GM18867 (cell line): ENCODE results near the gene OSMR.

Source experiments
- ATAC-seq: cut with Tn5 transposase; IDR thresholded peaks from one replicate; pipeline ENCODE4 v1.9.1; 2021; ENCODE audit warnings: mild to moderate bottlenecking, moderate library complexity; ENCODE audit not compliant: unreplicated experiment

Gene OSMR

GRCh38 chr5:38871058-38871605, 25.3 kb downstream of the OSMR start:
- ATAC-seq: no peak

- ATAC-seq: no peak
These were observed 26.2 kb downstream of the OSMR start for GRCh38 chr5:38871790-38872551.

DNA sequence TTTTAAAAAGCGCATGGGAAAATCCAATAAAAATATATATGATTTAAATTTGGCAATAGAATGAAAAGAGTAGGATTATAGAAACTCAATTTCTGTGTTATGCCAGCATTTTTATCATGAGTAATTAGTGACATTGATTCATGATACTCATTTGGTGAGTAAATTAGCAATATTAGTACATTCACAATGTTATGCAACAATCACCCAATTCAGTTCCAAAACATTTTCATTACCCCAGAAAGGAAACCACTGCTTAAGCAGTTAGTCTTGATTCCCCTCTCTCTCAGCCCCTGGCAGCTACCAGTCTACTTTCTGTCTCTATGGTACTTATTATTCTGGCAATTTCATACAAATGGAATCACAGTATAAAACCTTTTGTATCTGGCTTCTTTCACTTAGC, 27.0 kb downstream of the OSMR start:
- no peak for ATAC-seq

GRCh38 chr5:38874948-38875456, 29.2 kb downstream of the OSMR start:
- no peak for ATAC-seq

DNA sequence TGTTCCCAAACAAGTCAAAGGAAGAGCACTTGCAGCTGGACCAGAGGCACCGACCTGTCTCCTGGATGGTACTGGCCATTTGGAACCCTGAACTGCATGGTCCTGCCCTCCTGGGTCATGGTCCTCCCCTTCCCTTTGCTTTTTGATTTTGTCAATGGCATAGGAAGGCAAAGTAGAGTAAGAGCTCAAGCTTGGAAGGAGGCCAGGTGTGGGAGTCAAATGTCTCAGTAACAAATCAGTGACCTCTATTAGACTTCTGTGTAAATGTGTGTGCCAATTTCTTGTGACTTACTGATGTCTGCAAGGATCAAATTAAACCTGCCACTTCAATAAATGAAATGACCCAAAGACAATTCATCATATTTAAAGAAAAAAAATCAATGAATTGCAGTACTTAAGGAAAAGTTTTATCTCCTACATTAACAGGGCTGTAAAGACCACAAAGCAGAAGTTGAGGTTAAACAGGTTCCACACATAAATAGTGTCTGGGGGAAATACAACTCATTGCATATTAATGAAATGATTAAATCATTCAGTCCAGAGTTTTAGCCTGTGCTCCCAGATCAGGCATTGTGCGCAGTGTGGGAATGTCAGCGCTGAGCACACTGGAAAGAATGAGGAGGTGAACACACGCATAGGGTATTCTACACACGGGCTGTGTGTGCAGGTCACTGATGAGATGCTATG, 32.7 kb downstream of the OSMR start:
- no peak for ATAC-seq

DNA sequence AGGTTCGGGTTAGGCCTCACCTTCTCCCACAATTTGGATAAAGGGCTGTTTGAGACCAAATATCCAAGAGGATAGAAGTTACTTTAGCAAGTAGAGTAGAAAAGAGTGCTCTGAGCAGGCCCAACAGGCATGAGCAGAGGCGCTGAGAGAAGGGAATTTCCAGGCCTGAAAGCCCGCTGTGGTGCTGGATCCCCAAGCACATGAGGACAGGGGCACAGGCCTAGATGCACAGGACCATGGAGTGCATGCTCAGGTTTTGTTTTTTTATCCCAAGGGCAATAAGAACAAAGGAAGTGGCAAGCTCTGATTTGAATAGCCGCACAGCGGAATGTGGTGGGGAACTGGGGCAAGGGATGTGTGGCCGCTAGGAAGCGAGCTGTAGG, 33.3 kb downstream of the OSMR start:
- ATAC-seq: no peak

GRCh38 chr5:38883842-38884241, 38.0 kb downstream of the OSMR start:
- ATAC-seq: no peak

DNA sequence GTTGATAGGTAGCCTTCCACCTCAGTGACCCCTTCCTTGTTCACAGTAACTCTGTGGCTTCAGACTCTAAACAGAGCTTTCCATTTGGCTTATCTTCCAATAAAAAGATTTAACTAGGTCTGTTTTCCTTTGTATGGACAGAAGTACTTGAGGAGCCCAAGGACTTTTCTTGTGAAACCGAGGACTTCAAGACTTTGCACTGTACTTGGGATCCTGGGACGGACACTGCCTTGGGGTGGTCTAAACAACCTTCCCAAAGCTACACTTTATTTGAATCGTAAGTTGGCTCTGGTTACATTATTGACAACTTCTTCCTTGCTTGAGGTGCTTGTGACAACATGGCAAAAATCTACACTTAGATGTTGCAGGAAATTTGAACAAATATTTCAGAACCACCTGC, 39.4 kb downstream of the OSMR start:
- no peak for ATAC-seq

- no peak for ATAC-seq
These were observed 42.2 kb downstream of the OSMR start for GRCh38 chr5:38888041-38888440.

DNA sequence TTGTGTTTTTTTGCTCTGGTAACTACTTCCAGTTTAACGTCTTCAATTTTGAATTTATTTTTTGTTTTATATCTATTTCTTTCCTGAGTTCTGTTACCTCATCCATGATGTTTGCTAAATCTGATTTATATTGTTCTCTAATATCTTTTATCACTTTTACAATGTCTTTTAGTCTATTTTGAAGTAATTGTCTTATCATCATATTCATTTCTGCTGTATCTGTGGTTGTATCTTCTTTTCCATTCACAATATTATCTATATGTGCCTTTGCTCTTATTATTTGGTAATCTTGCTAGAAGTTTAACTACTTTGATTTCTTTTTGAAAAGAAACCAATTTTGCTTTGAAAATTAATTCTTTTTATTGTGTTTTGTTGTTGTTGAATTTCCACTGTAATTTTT, 43.6 kb downstream of the OSMR start:
- no peak for ATAC-seq

DNA sequence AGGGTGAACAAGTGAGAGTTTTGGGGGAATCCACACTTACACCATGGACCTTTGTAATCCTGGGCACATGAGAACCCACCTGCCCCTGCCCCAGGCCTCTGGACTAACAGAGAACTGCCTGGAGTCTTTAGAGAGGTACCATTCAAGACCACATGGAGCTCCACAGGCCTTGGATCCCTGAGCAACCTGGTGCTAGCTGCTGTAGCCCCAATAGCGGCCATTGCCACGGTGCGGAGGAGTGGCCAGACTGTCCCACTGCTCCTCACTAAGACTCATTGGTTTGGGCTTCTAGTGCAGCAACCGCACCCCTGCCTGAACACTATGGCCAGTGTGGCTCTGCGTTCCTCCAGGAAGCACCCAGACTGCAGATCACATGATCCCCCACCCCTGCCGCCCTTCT, 45.8 kb downstream of the OSMR start:
- ATAC-seq: no peak

GRCh38 chr5:38892363-38892762, 46.6 kb downstream of the OSMR start:
- ATAC-seq: no peak

GRCh38 chr5:38896760-38897159, 50.9 kb downstream of the OSMR start:
- ATAC-seq: no peak

GRCh38 chr5:38899936-38900335, 54.1 kb downstream of the OSMR start:
- no peak for ATAC-seq

GRCh38 chr5:38905516-38905915, 59.7 kb downstream of the OSMR start:
- no peak for ATAC-seq

GRCh38 chr5:38906503-38906902, 60.7 kb downstream of the OSMR start:
- no peak for ATAC-seq

DNA sequence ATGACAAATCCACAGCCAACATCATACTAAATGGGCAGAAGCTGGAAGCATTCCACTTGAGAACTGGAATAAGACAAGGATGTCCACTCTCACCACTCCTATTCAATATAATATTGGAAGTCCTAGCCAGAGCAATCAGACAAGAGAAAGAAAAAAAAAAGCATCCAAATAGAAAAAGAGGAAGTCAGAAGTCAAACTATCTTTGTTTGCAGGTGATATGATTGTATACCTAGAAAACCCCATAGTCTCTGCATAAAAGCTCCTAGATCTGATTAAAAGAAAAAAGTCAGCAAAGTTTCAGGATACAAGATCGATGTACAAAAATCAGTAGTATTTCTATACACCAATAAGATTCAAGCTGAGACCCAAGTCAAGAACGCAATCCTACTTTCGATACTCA, 66.1 kb downstream of the OSMR start:
- ATAC-seq: no peak

DNA sequence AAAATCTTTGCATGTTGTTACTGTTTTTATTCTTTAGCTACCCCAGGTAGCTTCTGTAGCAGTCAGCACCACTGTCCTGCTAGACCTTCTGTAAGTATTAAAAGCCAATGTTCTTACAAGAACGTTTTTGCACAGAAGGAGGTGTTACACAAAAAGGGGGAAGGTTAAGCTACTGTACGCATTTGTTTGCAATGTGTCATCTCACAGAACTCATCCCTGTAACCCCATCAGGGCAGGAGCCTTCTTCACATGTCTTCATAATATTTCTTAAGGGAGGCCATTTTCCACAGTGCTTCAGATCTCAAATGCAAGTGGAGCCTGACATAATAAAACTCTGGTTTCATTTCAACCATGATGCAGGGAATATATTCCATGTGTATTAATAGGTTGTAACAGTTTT, 67.9 kb downstream of the OSMR start:
- no peak for ATAC-seq

DNA sequence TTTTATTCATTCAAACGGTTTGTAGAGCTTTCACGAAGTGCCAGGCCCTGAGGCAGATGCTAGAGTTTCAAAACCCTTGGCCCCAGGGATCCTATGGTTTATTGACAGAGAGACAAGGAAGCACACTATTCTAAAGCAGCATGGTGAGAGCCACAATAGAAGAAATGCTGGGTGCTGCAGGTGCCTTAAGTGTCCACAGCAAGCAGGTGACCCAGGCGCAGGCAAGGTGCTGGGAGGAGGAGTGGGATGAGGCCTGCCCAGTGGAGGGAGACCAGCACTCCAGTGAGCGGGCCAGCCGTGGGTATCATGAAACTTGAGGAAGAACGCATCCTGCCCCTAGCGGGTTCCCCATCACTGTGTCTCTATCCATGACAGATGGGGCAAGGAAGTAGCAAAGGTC, 71.0 kb downstream of the OSMR start:
- no peak for ATAC-seq

- ATAC-seq: no peak
These were observed 75.4 kb downstream of the OSMR start for GRCh38 chr5:38921174-38921573.

DNA sequence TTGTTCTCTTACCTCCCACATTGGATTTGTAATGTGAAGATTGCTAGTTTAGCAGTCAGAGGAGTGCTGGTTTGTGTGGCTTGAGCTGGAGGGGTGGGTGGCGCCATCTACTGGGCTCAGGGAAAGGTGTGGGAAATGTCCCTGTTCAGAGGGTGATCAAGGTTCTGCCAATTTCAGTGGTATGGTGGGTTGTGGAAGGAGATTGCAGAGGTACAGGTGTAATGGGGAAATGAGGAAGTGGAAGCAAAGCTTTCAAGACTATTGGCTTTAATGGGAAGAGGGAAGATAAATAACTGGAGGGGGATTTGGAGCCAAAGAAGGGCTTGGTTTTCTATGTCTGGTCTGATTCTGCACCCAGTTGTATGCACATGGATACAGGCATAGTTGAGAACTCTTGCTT, 76.4 kb downstream of the OSMR start:
- ATAC-seq: peak; percentile 84
